IMR-90 (cell line): ENCODE results near the gene CNBD2. TPM values are rescaled to one million over a fixed set of nuclear protein-coding genes. Genes with fewer than 3 reads are reported as not detected.

Source experiments
- ATAC-seq: fragments of 200-7000 bp; cut with Tn5 transposase; 2 replicates; pipeline ENCODE4 v1.9.1; 2020; ENCODE audit warnings: low read depth, mild to moderate bottlenecking, moderate library complexity
- BruUV-seq: library from RNA; stranded (reverse); fragments of 400-500 nt; replicated peaks from 2 replicates; lab custom pipeline; 2021; lab: Mats Ljungman, UMichigan
- CTCF ChIA-PET: fragments of 300-600 bp; formaldehyde crosslinking; extraction: SDS; loops from one replicate; lab custom pipeline; 2021; ENCODE audit warnings: antibody characterized with exemption; lab: Yijun Ruan, JAX
- POLR2A ChIA-PET: fragments of 300-600 bp; sonication (Branson Sonifier 250); formaldehyde crosslinking; loops from one replicate; lab custom pipeline; 2022; ENCODE audit warnings: antibody characterized with exemption; ENCODE audit not compliant: unreplicated experiment; lab: Charles Lee
- DNase-seq: peaks from one replicate; pipeline ENCODE4 v3.0.0; 2013
- H2AFZ ChIP-seq: replicated peaks from 2 replicates; pipeline ENCODE3; 2013; ENCODE audit warnings: low read length, mild to moderate bottlenecking; ENCODE audit not compliant: poor library complexity
- H2AK5ac ChIP-seq: 2 replicates; pipeline ENCODE4 v1.6.1; 2013; ENCODE audit warnings: low read depth, low read length, inconsistent platforms
- H2AK9ac ChIP-seq: replicated peaks from 2 replicates; pipeline ENCODE3; 2013; ENCODE audit warnings: mild to moderate bottlenecking, low read depth, low read length, moderate library complexity; ENCODE audit not compliant: poor library complexity
- H2BK120ac ChIP-seq: 2 replicates; pipeline ENCODE4 v1.6.1; 2013; ENCODE audit warnings: low read depth, low read length, inconsistent platforms
- H2BK15ac ChIP-seq: 3 replicates; pipeline ENCODE4 v1.6.1; 2013; ENCODE audit warnings: low read depth, low read length, inconsistent platforms
- H2BK20ac ChIP-seq: 2 replicates; pipeline ENCODE4 v1.6.1; 2013; ENCODE audit warnings: low read depth, mild to moderate bottlenecking, inconsistent platforms, low read length, moderate library complexity
- H2BK5ac ChIP-seq: 2 replicates; pipeline ENCODE4 v1.6.1; 2013; ENCODE audit warnings: mild to moderate bottlenecking, low read depth, low read length, inconsistent platforms; ENCODE audit not compliant: poor library complexity, severe bottlenecking
- H3K14ac ChIP-seq: replicated peaks from 2 replicates; pipeline ENCODE4 v1.6.1; 2013; ENCODE audit warnings: low read depth, low read length, inconsistent platforms
- H3K18ac ChIP-seq: 2 replicates; pipeline ENCODE4 v1.6.1; 2013; ENCODE audit warnings: low read depth, low read length, control low read depth
- H3K23ac ChIP-seq: 2 replicates; pipeline ENCODE4 v1.6.1; 2013; ENCODE audit warnings: low read depth, low read length, inconsistent platforms
- H3K27ac ChIP-seq: 2 replicates; pipeline ENCODE4 v1.5.1; 2013; ENCODE audit warnings: mild to moderate bottlenecking, control low read depth, low read length; ENCODE audit not compliant: insufficient read depth
- H3K27me3 ChIP-seq: 2 replicates; pipeline ENCODE4 v1.6.1; 2013; ENCODE audit warnings: low read length; ENCODE audit not compliant: control insufficient read depth, insufficient read depth
- H3K36me3 ChIP-seq: 2 replicates; pipeline ENCODE4 v1.6.1; 2013; ENCODE audit warnings: low read length, mixed read lengths; ENCODE audit not compliant: control insufficient read depth, insufficient read depth
- H3K4ac ChIP-seq: 2 replicates; pipeline ENCODE4 v1.6.1; 2013; ENCODE audit warnings: low read depth, low read length, inconsistent platforms
- H3K4me1 ChIP-seq: 2 replicates; pipeline ENCODE4 v1.6.1; 2013; ENCODE audit warnings: low read length, mixed read lengths; ENCODE audit not compliant: control insufficient read depth, insufficient read depth
- H3K4me2 ChIP-seq: 2 replicates; pipeline ENCODE4 v1.6.1; 2013; ENCODE audit warnings: low read depth, mild to moderate bottlenecking, control low read depth, low read length, moderate library complexity
- H3K4me3 ChIP-seq: 2 replicates; pipeline ENCODE4 v1.5.1; 2013; ENCODE audit warnings: low read depth, mild to moderate bottlenecking, control low read depth, low read length, moderate library complexity; ENCODE audit not compliant: insufficient read depth
- H3K56ac ChIP-seq: 2 replicates; pipeline ENCODE4 v1.6.1; 2013; ENCODE audit warnings: low read length, inconsistent platforms; ENCODE audit not compliant: insufficient read depth; ENCODE audit errors: extremely low read depth
- H3K79me1 ChIP-seq, 2 experiments: 2 replicates each; pipeline ENCODE4 v1.6.1; 2013; ENCODE audit warnings: low read length in 2 of 2, inconsistent platforms in 1 of 2, low read depth in 1 of 2
- H3K9ac ChIP-seq: 2 replicates; pipeline ENCODE4 v1.6.1; 2013; ENCODE audit warnings: low read depth, low read length, control low read depth
- H3K9me1 ChIP-seq: 2 replicates; pipeline ENCODE4 v1.6.1; 2013; ENCODE audit warnings: low read length, inconsistent platforms; ENCODE audit not compliant: insufficient read depth
- H3K9me3 ChIP-seq: 2 replicates; pipeline ENCODE4 v1.6.1; 2013; ENCODE audit warnings: low read length; ENCODE audit not compliant: control insufficient read depth, insufficient read depth
- H4K20me1 ChIP-seq: 2 replicates; pipeline ENCODE4 v1.6.1; 2013; ENCODE audit warnings: low read length, inconsistent platforms; ENCODE audit not compliant: insufficient read depth
- H4K5ac ChIP-seq: 2 replicates; pipeline ENCODE4 v1.6.1; 2013; ENCODE audit warnings: mild to moderate bottlenecking, low read depth, low read length, control low read depth
- H4K8ac ChIP-seq, 2 experiments: 2 replicates each; pipeline ENCODE4 v1.6.1; 2013; ENCODE audit warnings: low read depth in 2 of 2, low read length in 2 of 2, control low read depth in 1 of 2, inconsistent platforms in 1 of 2
- H4K91ac ChIP-seq: 2 replicates; pipeline ENCODE4 v1.6.1; 2013; ENCODE audit warnings: low read depth, low read length, inconsistent platforms; ENCODE audit not compliant: insufficient read depth
- BHLHE40 ChIP-seq: fragments of 150-350 bp; IDR thresholded peaks from 2 replicates; pipeline ENCODE4 v1.6.1; 2016; ENCODE audit warnings: mild to moderate bottlenecking, low read depth, low read length
- CTCF ChIP-seq: conservative IDR thresholded peaks from 2 replicates; pipeline ENCODE4 v1.5.1; 2012; ENCODE audit warnings: mild to moderate bottlenecking, low read depth, low read length, improper control_type of control experiment
- FOS ChIP-seq: fragments of 150-350 bp; IDR thresholded peaks from 2 replicates; pipeline ENCODE4 v1.6.1; 2016; ENCODE audit warnings: low read depth, low read length
- MAFK ChIP-seq: IDR thresholded peaks from 2 replicates; pipeline ENCODE4 v1.6.1; 2012; ENCODE audit warnings: low read depth, low read length, improper control_type of control experiment
- MAZ ChIP-seq: IDR thresholded peaks from 2 replicates; pipeline ENCODE4 v1.6.1; 2012; ENCODE audit warnings: low read depth, mild to moderate bottlenecking, low read length, improper control_type of control experiment, moderate library complexity, borderline replicate concordance
- POLR2A ChIP-seq: IDR thresholded peaks from 2 replicates; pipeline ENCODE4 v1.6.1; 2012; ENCODE audit warnings: mild to moderate bottlenecking, low read depth, low read length
- RCOR1 ChIP-seq: IDR thresholded peaks from 2 replicates; pipeline ENCODE4 v1.6.1; 2012; ENCODE audit warnings: mild to moderate bottlenecking, low read length, improper control_type of control experiment; ENCODE audit not compliant: insufficient replicate concordance
- RFX5 ChIP-seq: IDR thresholded peaks from 2 replicates; pipeline ENCODE4 v1.8.0; 2012; ENCODE audit warnings: low read depth, mild to moderate bottlenecking, low read length, moderate library complexity
- WGBS, 2 experiments: methylation state at CpG; one replicate each; pipeline versions ENCODE4 v1.1.5 to v1.1.7; 2013; ENCODE audit warnings: missing lambda C conversion rate in 2 of 2; ENCODE audit not compliant: insufficient read length in 1 of 2; ENCODE audit errors: extremely low coverage in 2 of 2; 5-methylcytosine and 5-hydroxymethylcytosine counted together
- dilution Hi-C: fragments of 300-500 bp; cut with HindIII; formaldehyde crosslinking; loops from one replicate; pipeline ENCODE4 v1.14.3; 2018; ENCODE audit warnings: low sequenced_read_pairs; ENCODE audit not compliant: unreplicated experiment
- in situ Hi-C: fragments of 300-500 bp; cut with MboI; formaldehyde crosslinking; loops from 3 replicates; pipeline ENCODE4 v1.14.3; 2019; ENCODE audit warnings: low sequenced_read_pairs, inconsistent platforms, mixed read lengths
- intact Hi-C: fragments of 100-400 bp; cut with micrococcal nuclease; formaldehyde crosslinking; loops from 2 replicates; pipeline ENCODE4 v1.10.0; 2022
- polyA plus RNA-seq, 3 experiments: library from polyadenylated mRNA; depleted of rRNA; stranded (reverse); fragments of >200 nt; gene quantifications; 2 replicates each; pipeline ENCODE4 v1.2.3, GENCODE V29; 2012; ENCODE audit warnings: low replicate concordance in 1 of 3
- total RNA-seq: library from RNA; depleted of rRNA; stranded (reverse); fragments of >200 nt; gene quantifications from 2 replicates; pipeline ENCODE4 v1.2.3, GENCODE V29; 2012

Gene CNBD2
- total and polyA plus RNA-seq, 2 of the 4 experiments (the other 2 are of a cell fraction) = 0.90 to 1.7 TPM

DNA sequence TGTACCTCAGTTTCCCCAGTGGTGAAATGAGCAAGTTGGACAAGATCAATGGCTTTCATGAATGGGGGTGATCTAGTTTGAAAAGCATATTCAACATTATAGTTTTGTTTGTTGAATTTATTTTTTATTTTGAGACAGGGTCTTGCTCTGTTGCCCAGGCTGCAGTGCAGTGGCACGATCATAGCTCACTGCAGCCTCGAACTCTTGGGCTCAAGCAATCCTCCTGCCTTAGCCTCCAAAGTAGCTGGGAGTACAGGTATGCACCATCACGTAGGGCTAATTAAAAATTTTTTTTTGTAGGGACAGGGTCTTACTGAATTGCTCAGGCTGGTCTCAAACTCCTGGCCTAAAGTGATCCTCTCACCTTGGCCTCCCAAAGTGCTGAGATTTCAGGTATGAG lies 63.4 kb downstream of the CNBD2 start:
- ATAC-seq (no peak), DNase-seq (no peak)
- Histone ChIP-seq H3K4ac (no peak overlapping the region), H2AFZ (no peak overlapping the region), H2AK5ac (no peak overlapping the region), H2BK15ac (no peak overlapping the region), H3K18ac (no peak overlapping the region), H3K4me1 (peaks cover 2% of the 10 kb centered on the region; the same call in 1 of the 2 replicates), H2BK5ac (no peak overlapping the region), H4K91ac (no peak overlapping the region), H3K79me1 (peaks cover 0 to 4% of the 10 kb centered on the region in 2 experiments; a peak in 1 of 4 replicates), H2AK9ac (no peak overlapping the region), H3K27ac (no peak overlapping the region), H3K23ac (no peak overlapping the region), H4K20me1 (no peaks in the 10 kb centered on the region), H2BK20ac (no peak overlapping the region), H3K9ac (no peak overlapping the region), H3K14ac (no peak overlapping the region), H4K5ac (no peak overlapping the region), H3K27me3 (peaks cover 33% of the 10 kb centered on the region), H3K36me3 (no peaks in the 10 kb centered on the region), H3K4me2 (no peak overlapping the region), H3K4me3 (no peak overlapping the region), H4K8ac (no peak overlapping the region), H3K9me1 (peaks cover 6% of the 10 kb centered on the region; the same call in 1 of the 2 replicates), H3K56ac (no peak overlapping the region), H2BK120ac (no peak overlapping the region), H3K9me3 (no peaks in the 10 kb centered on the region)
- CTCF ChIA-PET = no interaction called here
- TF ChIP-seq MAZ = no peak
- TF ChIP-seq CTCF = no peak
- TF ChIP-seq POLR2A = no peak
- TF ChIP-seq BHLHE40 = no peak
- no peak for TF ChIP-seq RFX5
- TF ChIP-seq RCOR1 = no peak
- TF ChIP-seq FOS = no peak
- no peak for TF ChIP-seq MAFK
- WGBS, 2 experiments = 69% methylated on average over 3 of the region's 3 CpGs; no CpG with 5 or more reads in 1 of the 2 experiments
- POLR2A ChIA-PET = no interaction called here
- intact Hi-C loops (no loop called here), in situ Hi-C loops (no loop called here), dilution Hi-C loops (no loop called here)
- no TSS peak for BruUV-seq
